Progenitor cell of endocrine pancreas (in vitro differentiated cells): ENCODE measurements around the gene PXDN. TPM values are rescaled to one million over a fixed set of nuclear protein-coding genes. Genes with fewer than 3 reads are reported as not detected.

Experiments
- DNase-seq: peaks from one replicate; pipeline ENCODE4 v3.0.0; 2021; ENCODE audit warnings: low spot score; ENCODE audit not compliant: unreplicated experiment
- H3K27ac Mint-ChIP-seq: 2 replicates; pipeline ENCODE4 v1.8.0; 2021; ENCODE audit warnings: mild to moderate bottlenecking, moderate library complexity, mixed read lengths
- H3K27me3 Mint-ChIP-seq: 2 replicates; pipeline ENCODE4 v1.8.0; 2021; ENCODE audit warnings: mixed read lengths
- H3K36me3 Mint-ChIP-seq: 2 replicates; pipeline ENCODE4 v1.8.0; 2022; ENCODE audit warnings: mixed read lengths; ENCODE audit not compliant: insufficient read depth
- H3K4me1 Mint-ChIP-seq: 2 replicates; pipeline ENCODE4 v1.8.0; 2021; ENCODE audit warnings: low read depth, mixed read lengths
- H3K4me3 Mint-ChIP-seq: 2 replicates; pipeline ENCODE4 v1.8.0; 2021; ENCODE audit warnings: low read depth, mild to moderate bottlenecking, moderate library complexity, mixed read lengths
- H3K9me3 Mint-ChIP-seq: 2 replicates; pipeline ENCODE4 v1.8.0; 2021; ENCODE audit warnings: low read depth, mixed read lengths
- CTCF ChIP-seq: fragments of 200-600 bp; sonication (generic); IDR thresholded peaks from one replicate; pipeline ENCODE4 v1.5.0; 2021; ENCODE audit warnings: antibody characterized with exemption, mild to moderate bottlenecking; ENCODE audit not compliant: unreplicated experiment
- total RNA-seq: library from RNA; stranded (reverse); gene quantifications from 2 replicates; pipeline ENCODE4 v1.2.1, GENCODE V29; 2021

PXDN gene
- total RNA-seq, 1 donor from 2014 or later: 256 TPM

- Mint-ChIP-seq H3K27me3 (peaks cover 17% of the 10 kb centered on the region), H3K36me3 (no peaks in the 10 kb centered on the region)
These were observed 138.3 kb downstream of the PXDN start for GRCh38 chr2:1606046-1606400.

GRCh38 chr2:1605102-1606045 is 138.9 kb downstream of the PXDN start:
- no peaks in the 10 kb centered on the region for H3K4me1 Mint-ChIP-seq
- H3K27ac Mint-ChIP-seq: no peak overlapping the region
- no peak overlapping the region for H3K4me3 Mint-ChIP-seq
- TF ChIP-seq CTCF: no peak
- no peaks in the 10 kb centered on the region for H3K9me3 Mint-ChIP-seq
- no peak for DNase-seq
- H3K36me3 Mint-ChIP-seq: no peaks in the 10 kb centered on the region
- H3K27me3 Mint-ChIP-seq: peaks cover 17% of the 10 kb centered on the region

More at GRCh38 chr2:1606046-1606400, 138.3 kb downstream of the PXDN start:
- H3K9me3 Mint-ChIP-seq: no peaks in the 10 kb centered on the region
- no peak overlapping the region for H3K27ac Mint-ChIP-seq
- TF ChIP-seq CTCF: no peak
- DNase-seq: no peak
- no peak overlapping the region for H3K4me3 Mint-ChIP-seq
- H3K4me1 Mint-ChIP-seq: no peaks in the 10 kb centered on the region

- Mint-ChIP-seq H3K27ac (no peak overlapping the region), H3K4me3 (no peak overlapping the region), H3K4me1 (no peaks in the 10 kb centered on the region), H3K36me3 (no peaks in the 10 kb centered on the region), H3K27me3 (peaks cover 9% of the 10 kb centered on the region), H3K9me3 (no peaks in the 10 kb centered on the region)
- DNase-seq: no peak
- TF ChIP-seq CTCF: no peak
These were observed 140.8 kb downstream of the PXDN start for GRCh38 chr2:1603521-1603920.

GRCh38 chr2:1603059-1603458 is 141.3 kb downstream of the PXDN start:
- Mint-ChIP-seq H3K9me3 (no peaks in the 10 kb centered on the region), H3K36me3 (no peaks in the 10 kb centered on the region), H3K4me3 (no peak overlapping the region), H3K27ac (no peak overlapping the region), H3K27me3 (peaks cover 4% of the 10 kb centered on the region), H3K4me1 (no peaks in the 10 kb centered on the region)
- no peak for TF ChIP-seq CTCF
- DNase-seq: no peak

- H3K27ac Mint-ChIP-seq: no peak overlapping the region
- no peak for TF ChIP-seq CTCF
- no peak overlapping the region for H3K4me3 Mint-ChIP-seq
These were observed 141.9 kb downstream of the PXDN start for GRCh38 chr2:1602278-1603010.

More at GRCh38 chr2:1602278-1603010, 141.9 kb downstream of the PXDN start:
- H3K27me3 Mint-ChIP-seq: peaks cover 4% of the 10 kb centered on the region
- H3K9me3 Mint-ChIP-seq: no peaks in the 10 kb centered on the region
- no peaks in the 10 kb centered on the region for H3K36me3 Mint-ChIP-seq
- no peak for DNase-seq
- no peaks in the 10 kb centered on the region for H3K4me1 Mint-ChIP-seq
